Hippocampal formation (tissue), 2 donors: ENCODE data around the gene IL36RN.

ENCODE experiments used
- DNase-seq, 2 donors: peaks; one replicate each; lab custom pipeline; 2025; lab: John Stamatoyannopoulos, UW

Gene IL36RN

DNA sequence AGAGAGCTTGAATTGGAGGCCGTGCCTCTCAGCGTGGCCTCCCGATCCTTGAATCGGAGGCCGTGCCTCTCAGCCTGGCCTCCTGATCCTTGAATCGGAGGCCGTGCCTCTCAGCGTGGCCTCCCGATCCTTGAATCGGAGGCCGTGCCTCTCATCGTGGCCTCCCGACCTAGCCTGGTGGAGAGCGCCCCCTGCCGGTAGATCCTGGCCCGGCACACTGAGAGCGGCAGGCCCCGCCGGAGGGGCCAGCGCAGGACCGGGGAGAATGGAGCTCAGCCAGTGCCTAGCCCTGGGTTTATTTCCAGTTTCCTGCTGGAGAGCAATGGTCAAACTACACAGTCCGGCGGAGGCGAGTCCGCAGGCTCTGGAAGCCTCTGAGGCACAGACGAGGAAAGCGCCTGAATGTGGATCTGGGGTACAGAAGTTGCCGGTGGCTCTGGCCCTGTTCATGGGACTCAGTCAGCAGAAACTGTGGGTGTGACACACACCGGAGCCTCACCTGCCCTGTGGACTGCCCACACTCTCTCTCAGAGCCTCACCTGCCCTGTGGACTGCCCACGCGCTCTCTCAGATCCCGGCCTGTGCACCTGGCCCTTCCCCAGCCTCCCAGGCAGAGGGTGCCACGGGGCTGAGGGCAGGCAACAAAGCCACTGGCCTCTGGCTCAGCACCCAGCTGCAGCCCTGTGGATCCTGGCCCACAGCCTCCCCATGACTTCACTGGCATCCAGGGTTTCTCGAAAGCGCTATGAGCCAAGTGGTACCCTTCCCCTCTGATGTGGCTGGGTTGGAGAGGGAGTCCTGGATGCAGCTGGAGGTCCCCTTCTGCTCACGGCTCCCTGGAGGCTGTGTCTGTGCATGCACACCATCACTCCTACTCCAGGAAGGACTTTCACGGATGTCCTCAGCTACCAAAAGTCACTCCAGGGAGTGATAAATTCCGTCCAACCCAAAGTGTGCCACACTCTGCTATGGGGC, 7.8 kb upstream of the IL36RN start:
- no peak for DNase-seq

DNA sequence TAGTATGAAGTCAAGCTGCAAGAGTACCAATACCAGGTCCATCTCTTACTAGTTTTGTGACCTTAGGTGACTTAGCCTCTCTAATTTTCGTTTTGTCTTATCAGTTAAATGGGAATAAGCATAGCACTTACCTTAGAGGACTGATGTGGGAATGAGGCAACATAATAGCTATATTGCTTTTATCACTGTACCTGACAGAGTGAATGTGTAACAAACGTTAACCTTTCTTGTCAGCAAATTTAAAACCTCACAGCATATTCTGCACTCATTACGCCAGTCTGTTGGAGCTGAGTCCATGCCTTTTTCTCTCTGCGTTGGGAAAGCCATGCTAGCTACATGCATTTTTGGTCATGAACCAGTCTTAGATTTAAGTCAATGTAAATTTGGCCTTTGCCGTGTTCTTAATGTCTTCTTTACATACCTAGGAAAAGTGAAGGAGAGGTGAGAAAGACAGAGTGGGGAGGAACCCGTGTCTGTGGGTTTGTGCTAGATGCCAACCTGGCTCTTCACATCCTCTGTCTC, 6.5 kb upstream of the IL36RN start, which contains the start of gene IL36B:
Gene IL36B, minus strand, starts transcription at position 472 of the 522 bp plus-strand sequence.
- no peak for DNase-seq

DNA sequence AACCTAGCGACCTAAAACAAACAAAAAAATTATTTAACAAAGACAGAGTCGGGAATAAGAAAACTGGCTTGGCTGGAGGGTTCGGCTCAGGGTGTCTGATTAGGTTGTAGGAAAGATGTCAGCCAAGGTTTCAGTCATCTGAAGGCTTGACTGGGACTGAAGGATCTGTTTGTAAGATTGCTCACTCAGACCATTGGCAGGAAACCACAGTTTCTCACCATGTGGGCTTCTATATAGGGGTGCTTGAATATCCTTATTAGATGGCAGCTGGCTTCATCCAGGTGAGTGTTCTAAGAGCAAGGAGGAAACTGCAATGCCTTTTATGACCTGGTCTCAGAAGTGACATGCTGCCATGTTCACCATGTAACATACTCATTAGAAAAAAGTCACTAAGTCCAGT, 5.3 kb upstream of the IL36RN start:
- DNase-seq = no peak

DNA sequence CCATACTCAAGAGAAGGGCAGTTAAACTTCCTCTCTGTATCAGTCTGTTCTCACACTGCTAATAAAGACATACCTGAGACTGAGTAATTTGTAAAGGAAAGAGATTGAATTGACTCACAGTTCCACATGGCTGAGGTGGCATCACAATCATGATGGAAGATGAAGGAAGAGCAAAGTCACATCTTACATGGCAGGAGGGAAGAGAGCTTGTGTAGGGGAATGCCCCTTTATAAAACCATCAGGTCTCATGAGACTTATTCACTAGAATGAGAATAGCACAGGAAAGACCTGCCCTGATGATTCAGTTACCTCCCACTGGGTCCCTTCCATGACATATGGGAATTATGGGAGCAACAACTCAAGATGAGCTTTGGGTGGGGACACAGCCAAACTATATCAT, 4.9 kb upstream of the IL36RN start:
- DNase-seq = no peak

DNA sequence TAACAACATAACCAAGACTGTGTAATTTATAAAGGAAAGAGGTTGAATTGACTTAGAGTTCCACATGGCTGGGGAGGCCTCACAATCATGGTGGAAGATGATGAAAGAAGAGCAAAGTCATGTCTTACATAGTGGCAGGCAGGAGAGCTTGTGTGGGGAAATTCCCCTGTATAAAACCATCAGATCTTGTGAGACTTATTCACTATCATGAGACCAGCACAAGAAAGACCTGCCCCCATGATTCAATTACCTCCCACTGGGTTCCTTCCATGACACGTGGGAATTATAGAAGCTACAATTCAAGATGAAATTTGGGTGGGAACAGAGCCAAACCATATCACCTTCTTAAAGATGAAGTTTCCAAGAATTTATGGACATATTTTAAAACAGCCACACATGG, 2.5 kb upstream of the IL36RN start:
- DNase-seq = no peak

DNA sequence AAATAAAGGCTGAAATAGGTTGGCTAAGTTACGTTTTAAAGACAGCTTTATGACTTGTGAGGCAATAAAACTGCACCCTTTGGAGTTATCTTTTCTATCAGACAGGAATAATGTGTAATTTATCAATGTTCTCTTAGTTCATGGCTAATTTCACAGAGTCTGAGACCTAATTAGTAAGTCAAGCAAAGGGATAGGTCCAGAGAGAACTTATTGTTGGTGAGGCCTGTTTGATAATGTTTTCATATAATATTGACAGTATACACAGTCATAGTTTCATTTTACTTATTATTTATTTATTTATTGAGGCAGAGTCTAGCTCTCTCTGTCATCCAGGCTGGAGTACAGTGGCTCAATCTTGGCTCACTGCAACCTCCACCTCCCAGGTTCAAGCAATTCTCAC, 1.9 kb upstream of the IL36RN start:
- DNase-seq = no peak

DNA sequence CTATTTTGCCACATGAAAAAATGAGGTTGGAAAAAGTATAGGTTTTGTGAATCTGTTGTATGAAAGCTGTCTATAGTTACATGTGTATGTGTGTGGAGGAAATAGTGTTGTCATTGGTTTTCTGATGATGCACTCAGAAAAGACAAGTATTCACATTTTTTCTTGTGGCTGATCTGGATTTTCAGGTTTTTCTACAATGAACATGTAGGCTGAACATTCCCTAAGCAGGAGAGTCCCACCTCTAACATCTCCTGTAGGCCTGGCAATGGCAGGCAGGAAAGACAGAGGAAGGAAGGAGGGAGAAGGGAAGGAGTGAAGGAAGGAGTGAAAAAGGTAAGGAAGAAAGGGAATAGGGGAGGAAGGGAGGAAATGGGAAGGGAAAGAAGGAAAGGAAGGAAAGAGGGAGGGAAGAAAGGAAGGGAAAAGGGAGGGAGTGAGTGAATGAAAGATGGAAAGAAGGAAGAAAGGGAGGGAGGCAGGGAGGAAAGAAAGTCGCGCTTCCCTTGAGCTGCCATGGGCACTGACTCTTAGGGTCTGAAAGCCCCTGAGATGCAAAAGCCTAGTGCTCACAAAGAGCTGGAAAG, 495 bp upstream of the IL36RN start:
- no peak for DNase-seq

DNA sequence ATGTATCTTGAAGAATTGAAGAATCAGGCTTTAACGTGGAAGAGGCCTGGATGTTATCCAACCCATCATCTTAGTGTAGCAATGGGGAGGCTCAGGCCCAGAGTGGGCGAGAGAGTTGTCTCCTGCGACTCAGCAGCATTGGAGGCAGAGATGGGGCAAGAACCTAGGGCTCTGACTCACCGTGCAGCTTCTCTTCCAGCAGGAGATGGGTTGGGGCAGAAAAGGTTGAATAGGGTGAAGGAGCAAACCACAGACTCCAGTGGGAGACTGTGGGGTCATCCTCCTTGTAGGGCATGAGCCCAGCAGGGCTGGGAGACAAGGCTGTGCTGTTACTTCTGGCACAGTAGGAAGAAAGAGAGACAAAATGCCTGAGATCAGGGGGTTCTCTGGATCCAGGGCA, 1.4 kb downstream of the IL36RN start:
- no peak for DNase-seq

DNA sequence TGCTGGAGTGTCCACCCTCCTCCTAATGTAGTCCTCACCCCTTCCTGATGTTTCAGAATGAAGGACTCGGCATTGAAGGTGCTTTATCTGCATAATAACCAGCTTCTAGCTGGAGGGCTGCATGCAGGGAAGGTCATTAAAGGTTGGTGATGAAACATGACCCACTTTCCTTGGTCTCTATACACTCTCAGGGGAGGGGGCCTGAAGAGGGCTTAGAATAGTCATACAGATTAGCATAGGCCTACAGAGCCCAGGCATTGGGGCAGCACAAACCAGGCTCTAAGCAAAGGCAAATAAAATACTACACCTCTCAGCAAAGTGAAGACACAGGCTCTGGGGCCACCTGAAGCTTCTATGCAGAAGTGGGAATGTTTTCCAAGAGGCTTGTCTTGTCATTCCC, 1.8 kb downstream of the IL36RN start:
- no peak for DNase-seq

DNA sequence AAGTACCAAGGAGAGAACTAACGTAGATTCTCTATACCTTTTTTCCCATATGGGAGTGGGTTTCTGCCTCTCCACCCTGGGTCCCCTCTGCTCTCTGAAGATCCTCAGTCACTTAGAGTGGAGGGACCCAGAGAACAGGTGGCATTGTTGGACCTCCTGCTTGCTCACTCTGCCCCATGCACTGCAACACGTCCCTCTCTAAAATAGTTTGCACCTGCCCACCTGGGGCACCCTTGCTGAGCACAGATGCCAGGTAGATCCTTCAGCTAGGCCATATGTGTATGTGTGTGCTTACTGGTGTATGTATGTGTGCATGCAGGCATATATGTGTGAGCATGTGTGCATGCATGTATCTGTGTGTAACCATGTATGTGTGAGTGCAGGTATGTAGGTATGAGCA, 2.2 kb downstream of the IL36RN start:
- no peak for DNase-seq

DNA sequence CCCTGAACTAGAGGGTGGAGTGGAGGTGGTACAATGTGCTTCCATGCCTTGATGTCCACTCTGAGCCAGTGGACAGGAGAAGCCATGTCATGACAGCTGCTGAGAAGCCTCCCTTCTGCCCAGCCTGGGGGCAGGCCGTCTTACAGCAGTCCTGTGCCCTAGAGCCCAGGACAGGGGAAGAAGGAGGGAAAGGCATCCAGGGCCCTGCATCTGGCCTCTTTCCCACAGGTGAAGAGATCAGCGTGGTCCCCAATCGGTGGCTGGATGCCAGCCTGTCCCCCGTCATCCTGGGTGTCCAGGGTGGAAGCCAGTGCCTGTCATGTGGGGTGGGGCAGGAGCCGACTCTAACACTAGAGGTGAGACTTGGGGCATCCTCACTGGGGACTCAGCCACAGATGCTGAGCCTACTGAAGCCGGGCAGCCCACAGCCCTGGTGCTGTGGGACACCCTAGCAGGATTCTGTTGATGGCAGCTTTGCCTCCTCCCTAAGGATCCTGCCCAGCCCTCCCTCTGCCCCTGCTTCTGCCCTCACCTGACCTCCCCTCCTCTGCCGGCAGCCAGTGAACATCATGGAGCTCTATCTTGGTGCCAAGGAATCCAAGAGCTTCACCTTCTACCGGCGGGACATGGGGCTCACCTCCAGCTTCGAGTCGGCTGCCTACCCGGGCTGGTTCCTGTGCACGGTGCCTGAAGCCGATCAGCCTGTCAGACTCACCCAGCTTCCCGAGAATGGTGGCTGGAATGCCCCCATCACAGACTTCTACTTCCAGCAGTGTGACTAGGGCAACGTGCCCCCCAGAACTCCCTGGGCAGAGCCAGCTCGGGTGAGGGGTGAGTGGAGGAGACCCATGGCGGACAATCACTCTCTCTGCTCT, 3.1 kb downstream of the IL36RN start:
- DNase-seq = no peak

DNA sequence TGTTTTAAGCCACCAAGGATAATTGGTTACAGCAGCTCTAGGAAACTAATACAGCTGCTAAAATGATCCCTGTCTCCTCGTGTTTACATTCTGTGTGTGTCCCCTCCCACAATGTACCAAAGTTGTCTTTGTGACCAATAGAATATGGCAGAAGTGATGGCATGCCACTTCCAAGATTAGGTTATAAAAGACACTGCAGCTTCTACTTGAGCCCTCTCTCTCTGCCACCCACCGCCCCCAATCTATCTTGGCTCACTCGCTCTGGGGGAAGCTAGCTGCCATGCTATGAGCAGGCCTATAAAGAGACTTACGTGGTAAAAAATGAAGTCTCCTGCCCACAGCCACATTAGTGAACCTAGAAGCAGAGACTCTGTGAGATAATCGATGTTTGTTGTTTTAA, 5.3 kb downstream of the IL36RN start:
- DNase-seq = no peak

DNA sequence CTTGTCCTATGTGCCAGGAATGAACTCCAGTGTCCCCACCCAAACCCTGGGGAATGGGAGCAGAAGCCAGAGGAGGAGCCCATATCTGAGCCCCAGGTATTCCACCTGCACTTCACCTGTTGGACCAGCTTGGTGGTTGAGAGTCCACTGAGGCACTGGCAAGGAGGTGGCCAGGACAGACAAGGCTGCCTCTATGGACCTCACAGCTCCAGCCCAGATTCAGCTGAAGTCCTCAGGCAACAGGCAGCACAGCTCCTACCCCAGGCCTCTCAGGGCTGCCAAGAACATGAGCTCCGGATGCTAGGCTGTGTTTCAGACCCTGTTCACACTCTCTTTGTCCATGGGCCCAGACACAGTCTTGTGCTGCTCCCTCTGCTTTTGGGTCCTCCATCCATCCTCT, 5.9 kb downstream of the IL36RN start:
- no peak for DNase-seq

DNA sequence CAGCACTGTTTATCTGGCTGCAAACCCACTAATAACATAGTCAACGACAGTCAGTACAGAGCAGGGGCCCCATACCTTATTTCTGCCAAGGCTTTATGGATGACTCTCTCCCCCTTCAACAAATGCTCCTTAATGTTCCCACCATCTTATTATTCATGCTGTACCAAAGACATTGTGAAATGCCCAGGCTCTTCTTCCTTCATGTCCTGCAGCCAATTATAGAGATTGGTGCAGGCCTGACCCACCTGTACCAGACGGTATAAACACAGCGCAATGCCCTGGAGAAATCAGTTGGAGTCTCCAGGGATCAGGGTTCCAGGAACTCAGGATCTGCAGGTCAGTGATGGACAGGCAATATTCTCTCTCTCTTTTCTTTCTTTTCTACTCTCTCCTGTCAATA, 8.7 kb downstream of the IL36RN start, which contains the start of gene IL1F10:
Gene IL1F10, plus strand, starts transcription at position 290 of the 400 bp plus-strand sequence. CDS start 4,769 bp downstream, outside the sequence.
- DNase-seq = no peak

DNA sequence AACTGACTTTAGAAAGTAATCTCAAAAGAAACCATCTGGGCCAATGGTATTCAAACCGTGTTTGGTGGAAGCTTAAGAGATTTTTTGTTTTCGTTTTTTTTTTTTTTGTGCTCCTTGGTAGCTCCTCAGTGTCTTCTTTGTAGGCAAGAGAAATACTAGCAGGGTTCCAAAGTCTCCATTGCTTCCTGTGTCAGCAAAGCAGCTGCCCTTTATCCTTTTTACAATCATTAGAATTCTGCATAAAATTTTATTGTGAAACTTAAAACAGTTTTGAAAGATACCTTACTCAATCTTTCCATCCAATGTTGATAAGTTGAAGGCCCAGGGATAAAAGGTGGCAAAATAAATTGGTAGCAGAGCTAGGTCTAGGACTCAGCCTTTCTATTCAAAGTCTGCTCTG, 9.3 kb downstream of the IL36RN start:
- DNase-seq = no peak

DNA sequence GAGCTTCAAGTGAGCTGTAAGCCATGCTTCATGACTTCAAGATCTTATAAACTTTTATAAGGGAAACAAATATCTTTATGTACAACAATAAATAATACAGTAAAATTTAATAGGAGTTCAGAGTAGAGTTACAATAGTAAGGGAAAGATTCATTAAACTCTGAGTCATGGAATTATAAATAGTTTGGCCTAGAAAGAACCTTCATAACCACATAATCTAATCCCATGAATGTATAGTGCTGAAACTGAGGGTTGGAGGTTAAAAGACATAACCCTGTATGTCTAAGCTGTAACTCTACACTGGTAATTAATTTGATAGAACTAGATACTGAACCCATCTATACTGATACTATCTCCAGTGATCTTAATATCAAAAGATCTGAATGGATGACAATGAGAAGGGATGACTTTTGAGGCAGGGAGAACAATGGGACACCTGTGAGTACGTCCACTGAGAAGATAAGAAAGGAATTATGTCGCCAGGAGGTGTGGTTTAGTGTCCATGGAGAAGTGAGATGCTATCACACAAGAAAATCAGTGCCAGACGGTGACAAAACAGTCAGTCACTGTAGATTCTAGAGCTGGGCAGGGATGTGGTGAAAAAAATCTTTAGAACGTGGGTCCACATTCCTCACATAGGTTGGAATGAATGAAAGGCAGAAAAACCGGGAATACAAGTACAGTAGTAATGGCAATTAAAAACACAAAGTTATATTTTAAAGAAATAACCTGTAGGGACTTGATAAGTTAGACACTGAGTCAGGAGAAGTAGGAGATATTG, 9.9 kb downstream of the IL36RN start:
- no peak for DNase-seq

DNA sequence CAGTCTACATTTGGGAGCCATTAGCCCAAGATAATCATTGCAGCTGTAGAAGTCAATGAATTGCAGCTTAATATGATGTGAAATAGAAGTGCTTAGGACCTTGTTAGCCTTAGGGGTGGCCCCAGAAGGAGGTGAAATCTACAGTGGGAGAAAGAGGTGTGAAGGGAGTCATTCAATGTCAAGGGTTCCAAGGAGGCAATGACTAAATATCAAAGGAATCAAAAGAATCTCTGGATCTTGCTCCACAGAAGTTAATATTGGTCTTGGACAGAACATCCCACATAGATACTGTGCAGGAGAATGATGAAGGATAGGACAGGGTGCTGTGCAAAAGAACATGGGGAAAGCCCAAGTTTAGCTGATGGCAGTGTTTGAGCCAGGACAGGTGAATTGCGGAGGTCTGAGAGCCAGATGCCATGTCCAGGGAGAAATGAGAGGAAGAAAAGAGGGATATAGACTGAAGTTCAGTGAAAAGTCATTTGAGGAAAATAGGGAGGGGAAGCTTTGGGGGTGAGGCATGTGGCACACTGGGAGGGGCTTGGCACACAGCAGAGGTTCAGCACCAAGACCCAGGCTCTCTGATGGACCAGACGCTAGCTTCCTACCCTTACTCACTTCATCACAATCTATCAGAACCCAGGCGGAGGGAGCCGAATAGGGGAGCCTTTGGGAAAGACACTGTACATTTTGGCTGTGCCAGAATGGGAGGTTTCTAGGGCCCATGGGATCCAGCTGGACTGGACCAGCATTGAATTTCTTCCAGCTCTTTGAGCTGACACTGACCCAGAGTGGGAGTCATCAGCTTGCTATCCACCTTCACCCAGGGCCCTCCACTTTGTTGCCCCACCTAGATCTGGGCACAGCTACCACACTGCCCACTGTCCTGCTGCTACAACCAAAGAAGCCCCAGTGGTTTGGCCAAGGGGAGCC, 10.9 kb downstream of the IL36RN start:
- DNase-seq = no peak

DNA sequence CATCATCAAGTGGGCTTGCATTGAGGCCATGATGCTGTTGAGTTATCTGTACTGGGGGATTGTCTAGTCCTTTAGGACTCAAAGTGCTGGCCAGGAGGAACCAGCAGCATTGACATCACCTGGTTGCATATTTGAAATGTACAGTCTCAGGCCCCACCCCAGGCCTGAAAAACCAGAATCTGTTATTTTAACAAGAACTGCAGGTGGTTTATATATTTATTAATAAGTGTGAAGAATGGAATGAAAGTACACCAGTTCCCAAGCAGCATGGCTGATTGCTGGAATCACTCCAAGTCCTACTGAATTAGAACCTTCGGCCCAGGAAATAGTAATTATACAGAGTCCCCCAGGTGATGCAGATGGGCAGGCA, 11.6 kb downstream of the IL36RN start:
- DNase-seq = no peak

DNA sequence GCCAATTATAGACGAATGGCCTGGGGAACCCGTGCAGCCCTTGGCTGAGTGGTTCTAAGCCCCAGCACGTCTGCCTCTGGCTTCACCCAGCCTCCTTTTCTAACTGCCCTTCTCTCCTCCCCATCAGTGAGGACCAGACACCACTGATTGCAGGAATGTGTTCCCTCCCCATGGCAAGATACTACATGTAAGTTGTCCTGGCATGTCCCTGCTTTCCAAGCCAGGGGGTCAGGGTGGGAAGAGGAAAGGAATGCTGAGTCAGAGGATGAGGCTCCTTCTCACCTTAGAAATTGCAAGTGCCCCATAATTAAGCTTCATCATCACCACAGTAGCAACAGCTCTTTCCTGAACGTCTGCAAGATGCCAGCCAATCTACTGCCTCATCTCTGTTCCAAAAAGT, 13.6 kb downstream of the IL36RN start:
- no peak for DNase-seq

DNA sequence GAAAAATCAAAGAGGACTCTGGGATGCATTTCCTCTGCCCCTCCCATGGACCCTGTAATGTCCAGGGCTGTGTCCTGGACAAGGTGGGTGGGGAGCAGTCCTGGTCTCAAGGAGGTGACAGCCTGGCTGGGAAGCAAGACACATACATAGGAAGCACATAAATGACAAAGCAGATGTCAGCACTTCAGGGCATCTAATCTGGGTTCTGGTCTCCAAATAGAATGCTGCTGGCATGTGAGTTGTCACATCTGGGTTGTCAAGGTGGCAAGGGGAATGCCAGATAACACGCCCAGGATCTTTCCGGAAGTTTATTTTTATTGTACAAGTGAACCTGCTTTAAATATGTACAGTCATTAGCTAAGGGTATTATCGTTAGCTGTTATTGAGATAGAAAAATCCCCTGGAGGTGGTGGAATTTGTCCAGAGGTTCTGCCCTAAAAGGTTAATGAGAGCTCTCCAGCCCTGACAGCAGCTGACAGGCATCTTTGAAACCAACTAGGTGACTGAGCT, 14.4 kb downstream of the IL36RN start:
- no peak for DNase-seq
